Esophagus muscularis mucosa (tissue), 4 donors: ENCODE measurements around the gene CD34. TPM values are rescaled to one million over a fixed set of nuclear protein-coding genes. Genes with fewer than 3 reads are reported as not detected.
A peak's percentile ranks its signal among the peaks of the same experiment; 100 is the strongest.

Experiments
- DNase-seq: peaks from one replicate; pipeline ENCODE4 v3.0.0-alpha.2; 2017; ENCODE audit errors: extremely low spot score
- H3K27ac ChIP-seq, 4 donors: fragments of 200-600 bp; sonication (generic); replicated peaks in 1 of 4; 1 replicate in 3 of 4; 2 replicates in 1 of 4; pipeline ENCODE4 v1.5.1; 2016 to 2019; ENCODE audit warnings: mild to moderate bottlenecking in 1 of 4
- H3K27me3 ChIP-seq, 4 donors: fragments of 200-600 bp; sonication (generic); one replicate each; pipeline versions ENCODE4 v1.5.1 to v1.6.0; 2016 to 2019
- H3K36me3 ChIP-seq, 4 donors: fragments of 200-600 bp; sonication (generic); one replicate each; pipeline ENCODE4 v1.5.1; 2016 to 2019
- H3K4me1 ChIP-seq, 4 donors: fragments of 200-600 bp; sonication (generic); one replicate each; pipeline ENCODE4 v1.5.1; 2016 to 2019
- H3K4me3 ChIP-seq, 4 donors: fragments of 200-600 bp; sonication (generic); 1 replicate in 2 of 4; 2 replicates in 2 of 4; pipeline ENCODE4 v1.5.1; 2016 to 2019; ENCODE audit warnings: mild to moderate bottlenecking in 4 of 4, moderate library complexity in 1 of 4
- H3K9me3 ChIP-seq, 4 donors: fragments of 200-600 bp; sonication (generic); 1 replicate in 3 of 4; 2 replicates in 1 of 4; pipeline ENCODE4 v1.5.1; 2016 to 2019
- EP300 ChIP-seq: sonication (generic); formaldehyde crosslinking; IDR thresholded peaks from one replicate; pipeline ENCODE4 v1.6.1; 2017; ENCODE audit warnings: antibody characterized with exemption
- POLR2A ChIP-seq: fragments of 450-650 bp; IDR thresholded peaks from one replicate; pipeline ENCODE4 v1.6.1; 2017; ENCODE audit warnings: antibody characterized with exemption, moderate library complexity, mild to moderate bottlenecking, low read depth
- POLR2AphosphoS5 ChIP-seq, 2 donors: sonication (generic); formaldehyde crosslinking; IDR thresholded peaks; one replicate each; pipeline ENCODE4 v1.6.1; 2017; ENCODE audit warnings: antibody characterized with exemption in 2 of 2
- WGBS: methylation state at CpG from one replicate; pipeline ENCODE4 v1.1.5; 2018; 5-methylcytosine and 5-hydroxymethylcytosine counted together
- intact Hi-C: fragments of 100-400 bp; cut with DNase I; formaldehyde crosslinking; loops from one replicate; pipeline ENCODE4 v1.15.1; 2023
- total RNA-seq, 4 donors: library from RNA; depleted of rRNA; stranded (reverse); fragments of >200 nt; gene quantifications; one replicate each; pipeline versions ENCODE4 v1.1.0 to v1.2.1, GENCODE V29; 2016
- TF ChIP-seq, protein P1 (sequence below), 3 experiments: fragments of 200-600 bp in 2 of 3; fragments of 450-650 bp in 1 of 3; sonication (generic) in 2 of 3; IDR thresholded peaks; one replicate each; pipeline ENCODE4 v1.5.1; 2017 to 2019; ENCODE audit warnings: antibody characterized with exemption in 3 of 3, mild to moderate bottlenecking in 2 of 3, moderate library complexity in 1 of 3

CD34 gene
- total RNA-seq, 4 donors from 2014 or later: 70.2 to 136 (median 93.3) TPM

DNA sequence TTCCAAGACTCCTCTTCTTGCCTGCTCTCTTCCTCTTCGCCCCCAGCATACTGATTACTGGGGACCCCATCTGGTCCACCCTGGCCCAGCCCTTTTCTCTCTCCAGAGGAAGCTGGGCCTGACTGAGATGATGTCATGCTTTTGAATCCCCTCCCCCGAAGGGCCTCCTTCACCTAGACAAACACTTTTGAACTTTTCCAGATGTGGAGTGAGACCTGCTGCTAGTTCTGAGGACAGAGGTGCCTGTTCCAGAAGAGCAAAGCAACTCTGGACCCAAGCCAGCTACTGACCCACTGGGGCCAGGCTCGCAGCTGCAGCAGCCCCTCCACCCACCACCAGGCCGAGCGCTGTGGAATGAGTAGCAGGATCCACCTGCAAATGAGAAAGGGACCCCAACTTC is 8.4 kb downstream of the CD34 start:
- peaks cover 17 to 54% (median 31%) of the 10 kb centered on the region in 4 donors for H3K4me1 ChIP-seq
- H3K4me3 ChIP-seq: no peak overlapping the region
- TF ChIP-seq POLR2A: no peak
- no peak for TF ChIP-seq POLR2AphosphoS5 (IDR thresholded peaks at IDR 0.05)
- TF ChIP-seq, protein P1, sequence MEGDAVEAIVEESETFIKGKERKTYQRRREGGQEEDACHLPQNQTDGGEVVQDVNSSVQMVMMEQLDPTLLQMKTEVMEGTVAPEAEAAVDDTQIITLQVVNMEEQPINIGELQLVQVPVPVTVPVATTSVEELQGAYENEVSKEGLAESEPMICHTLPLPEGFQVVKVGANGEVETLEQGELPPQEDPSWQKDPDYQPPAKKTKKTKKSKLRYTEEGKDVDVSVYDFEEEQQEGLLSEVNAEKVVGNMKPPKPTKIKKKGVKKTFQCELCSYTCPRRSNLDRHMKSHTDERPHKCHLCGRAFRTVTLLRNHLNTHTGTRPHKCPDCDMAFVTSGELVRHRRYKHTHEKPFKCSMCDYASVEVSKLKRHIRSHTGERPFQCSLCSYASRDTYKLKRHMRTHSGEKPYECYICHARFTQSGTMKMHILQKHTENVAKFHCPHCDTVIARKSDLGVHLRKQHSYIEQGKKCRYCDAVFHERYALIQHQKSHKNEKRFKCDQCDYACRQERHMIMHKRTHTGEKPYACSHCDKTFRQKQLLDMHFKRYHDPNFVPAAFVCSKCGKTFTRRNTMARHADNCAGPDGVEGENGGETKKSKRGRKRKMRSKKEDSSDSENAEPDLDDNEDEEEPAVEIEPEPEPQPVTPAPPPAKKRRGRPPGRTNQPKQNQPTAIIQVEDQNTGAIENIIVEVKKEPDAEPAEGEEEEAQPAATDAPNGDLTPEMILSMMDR (IDR thresholded peaks at IDR 0.05): no peak
- TF ChIP-seq EP300: no peak
- 73% methylated on average over 2 of the region's 5 CpGs for WGBS
- peak overlapping the region; percentile 22 to 39 (median 28) for H3K27ac ChIP-seq
- H3K36me3 ChIP-seq: peaks cover 0 to 11% (median 0%) of the 10 kb centered on the region in 4 donors
- DNase-seq: no peak
- no peaks in the 10 kb centered on the region for H3K27me3 ChIP-seq
- H3K9me3 ChIP-seq: no peaks in the 10 kb centered on the region
- intact Hi-C loops: no loop called here

DNA sequence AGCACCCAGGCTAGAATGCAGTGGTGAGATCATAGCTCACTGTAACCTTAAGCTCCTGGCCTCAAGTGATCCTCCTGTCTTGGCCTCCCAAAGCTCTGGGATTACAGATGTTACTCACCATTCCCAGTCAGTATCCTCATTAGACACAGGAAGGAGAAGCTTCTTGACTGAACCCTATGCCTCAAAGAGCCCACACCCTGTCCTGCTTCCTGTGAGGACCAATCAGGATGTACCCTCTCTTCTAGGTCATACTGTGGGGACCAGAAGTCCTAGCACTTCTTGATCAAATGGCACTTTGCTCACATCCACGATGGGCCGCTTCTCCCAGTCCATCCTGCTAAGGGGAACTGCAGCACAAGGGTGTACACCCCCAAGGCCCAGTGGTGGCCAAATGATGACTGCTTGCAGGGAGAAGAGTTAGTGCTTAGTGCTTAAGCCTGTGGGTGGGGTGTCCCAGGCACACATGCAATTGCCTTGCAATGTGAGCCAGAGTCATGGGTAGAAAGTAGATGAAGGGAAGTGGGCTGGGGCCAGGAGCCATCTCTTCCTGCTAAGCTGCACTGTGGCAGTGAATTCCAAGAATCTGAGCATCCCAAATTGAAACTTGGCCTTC is 9.8 kb downstream of the CD34 start:
- TF ChIP-seq, protein P1 (IDR thresholded peaks at IDR 0.05): no peak
- no peak for TF ChIP-seq EP300
- no peak for TF ChIP-seq POLR2A
- TF ChIP-seq POLR2AphosphoS5 (IDR thresholded peaks at IDR 0.05): no peak
- peaks cover 0 to 15% (median 0%) of the 10 kb centered on the region in 4 donors for H3K36me3 ChIP-seq
- H3K27me3 ChIP-seq: no peaks in the 10 kb centered on the region
- H3K4me3 ChIP-seq: no peak overlapping the region
- H3K27ac ChIP-seq: no peak overlapping the region
- no peaks in the 10 kb centered on the region for H3K9me3 ChIP-seq
- H3K4me1 ChIP-seq: peaks cover 21 to 57% (median 31%) of the 10 kb centered on the region in 4 donors
- 83% methylated on average over 2 of the region's 2 CpGs for WGBS
- DNase-seq: no peak
- intact Hi-C loops: no loop called here

GRCh38 chr1:207898836-207899235 is 12.1 kb downstream of the CD34 start:
- DNase-seq: no peak
- Histone ChIP-seq H3K27me3 (no peaks in the 10 kb centered on the region), H3K4me1 (peaks cover 12 to 47% (median 28%) of the 10 kb centered on the region in 4 donors), H3K9me3 (no peaks in the 10 kb centered on the region), H3K4me3 (no peak overlapping the region), H3K27ac (peak overlapping the region; percentile 1 to 27 (median 18)), H3K36me3 (peaks cover 0 to 23% (median 0%) of the 10 kb centered on the region in 4 donors)
- intact Hi-C loops: no loop called here
- 54% methylated on average over 3 of the region's 3 CpGs for WGBS
- TF ChIP-seq POLR2AphosphoS5 (IDR thresholded peaks at IDR 0.05): no peak
- TF ChIP-seq, protein P1 (IDR thresholded peaks at IDR 0.05): no peak

GRCh38 chr1:207898260-207898659 is 12.7 kb downstream of the CD34 start:
- H3K36me3 ChIP-seq: peaks cover 0 to 23% (median 0%) of the 10 kb centered on the region in 4 donors
- no peak for DNase-seq

More at GRCh38 chr1:207898260-207898659, 12.7 kb downstream of the CD34 start:
- no peaks in the 10 kb centered on the region for H3K27me3 ChIP-seq
- TF ChIP-seq, protein P1 (IDR thresholded peaks at IDR 0.05): no peak
- TF ChIP-seq EP300 (no peak), POLR2AphosphoS5 (IDR thresholded peaks at IDR 0.05) (no peak), POLR2A (no peak)
- H3K9me3 ChIP-seq: no peaks in the 10 kb centered on the region
- H3K4me1 ChIP-seq: peaks cover 16 to 51% (median 28%) of the 10 kb centered on the region in 4 donors
- WGBS: 72% methylated on average over 2 of the region's 2 CpGs
- H3K4me3 ChIP-seq: no peak overlapping the region
- intact Hi-C loops: no loop called here
- peak overlapping the region; percentile 11 to 27 (median 18) for H3K27ac ChIP-seq
